ENCODE data around the gene RPL22.

DNA sequence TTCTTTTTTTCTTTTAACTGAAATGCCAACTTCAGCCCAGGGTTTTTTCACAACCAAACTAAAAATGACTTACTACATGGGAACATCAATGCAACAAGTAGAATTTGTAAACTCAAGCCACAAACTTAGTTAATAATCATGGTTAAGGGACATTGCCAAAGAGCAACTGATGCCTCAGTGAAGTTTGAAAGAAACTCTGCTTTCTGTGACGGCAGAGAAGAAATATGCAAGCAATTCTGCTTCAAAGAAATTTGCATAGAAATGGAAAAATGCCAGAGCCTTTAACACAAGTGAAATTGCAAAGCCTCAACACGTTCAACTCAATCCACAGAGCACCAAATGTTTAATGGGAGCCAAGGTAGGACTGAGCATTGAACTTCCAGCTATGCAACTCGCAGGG lies 14.2 kb downstream of the RPL22 start:
- TF ChIP-seq ZC3H10 (CRISPR knock-in tag; IDR thresholded peaks at IDR 0.05) (no peak), RARB (CRISPR knock-in tag; IDR thresholded peaks at IDR 0.05) (no peak), ZFP3 (CRISPR knock-in tag; IDR thresholded peaks at IDR 0.05) (no peak), ZFP30 (CRISPR knock-in tag; IDR thresholded peaks at IDR 0.05) (no peak), OSR1 (CRISPR knock-in tag; IDR thresholded peaks at IDR 0.05) (no peak), ARNTL (CRISPR knock-in tag; IDR thresholded peaks at IDR 0.05; ENCODE audit: borderline replicate concordance, low read depth) (no peak), BACH2 (CRISPR knock-in tag; IDR thresholded peaks at IDR 0.05; ENCODE audit: borderline replicate concordance) (no peak)
- TF ChIP-seq, protein P1, sequence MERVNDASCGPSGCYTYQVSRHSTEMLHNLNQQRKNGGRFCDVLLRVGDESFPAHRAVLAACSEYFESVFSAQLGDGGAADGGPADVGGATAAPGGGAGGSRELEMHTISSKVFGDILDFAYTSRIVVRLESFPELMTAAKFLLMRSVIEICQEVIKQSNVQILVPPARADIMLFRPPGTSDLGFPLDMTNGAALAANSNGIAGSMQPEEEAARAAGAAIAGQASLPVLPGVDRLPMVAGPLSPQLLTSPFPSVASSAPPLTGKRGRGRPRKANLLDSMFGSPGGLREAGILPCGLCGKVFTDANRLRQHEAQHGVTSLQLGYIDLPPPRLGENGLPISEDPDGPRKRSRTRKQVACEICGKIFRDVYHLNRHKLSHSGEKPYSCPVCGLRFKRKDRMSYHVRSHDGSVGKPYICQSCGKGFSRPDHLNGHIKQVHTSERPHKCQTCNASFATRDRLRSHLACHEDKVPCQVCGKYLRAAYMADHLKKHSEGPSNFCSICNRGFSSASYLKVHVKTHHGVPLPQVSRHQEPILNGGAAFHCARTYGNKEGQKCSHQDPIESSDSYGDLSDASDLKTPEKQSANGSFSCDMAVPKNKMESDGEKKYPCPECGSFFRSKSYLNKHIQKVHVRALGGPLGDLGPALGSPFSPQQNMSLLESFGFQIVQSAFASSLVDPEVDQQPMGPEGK (CRISPR knock-in tag; IDR thresholded peaks at IDR 0.05; ENCODE audit: borderline replicate concordance), result no peak
- TF ChIP-seq, protein P2, sequence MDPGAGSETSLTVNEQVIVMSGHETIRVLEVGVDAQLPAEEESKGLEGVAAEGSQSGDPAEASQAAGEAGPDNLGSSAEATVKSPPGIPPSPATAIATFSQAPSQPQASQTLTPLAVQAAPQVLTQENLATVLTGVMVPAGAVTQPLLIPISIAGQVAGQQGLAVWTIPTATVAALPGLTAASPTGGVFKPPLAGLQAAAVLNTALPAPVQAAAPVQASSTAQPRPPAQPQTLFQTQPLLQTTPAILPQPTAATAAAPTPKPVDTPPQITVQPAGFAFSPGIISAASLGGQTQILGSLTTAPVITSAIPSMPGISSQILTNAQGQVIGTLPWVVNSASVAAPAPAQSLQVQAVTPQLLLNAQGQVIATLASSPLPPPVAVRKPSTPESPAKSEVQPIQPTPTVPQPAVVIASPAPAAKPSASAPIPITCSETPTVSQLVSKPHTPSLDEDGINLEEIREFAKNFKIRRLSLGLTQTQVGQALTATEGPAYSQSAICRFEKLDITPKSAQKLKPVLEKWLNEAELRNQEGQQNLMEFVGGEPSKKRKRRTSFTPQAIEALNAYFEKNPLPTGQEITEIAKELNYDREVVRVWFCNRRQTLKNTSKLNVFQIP (CRISPR knock-in tag; IDR thresholded peaks at IDR 0.05; ENCODE audit: borderline replicate concordance, low read depth), result no peak
